ENCODE measurements around the gene UCHL5.

GRCh38 chr1:193068013-193068412 is 8.9 kb upstream of the UCHL5 start:
- TF ChIP-seq YY1 (IDR thresholded peaks at IDR 0.05; ENCODE audit: insufficient read depth, insufficient read length) (no peak), ZNF274 (IDR thresholded peaks at IDR 0.05; ENCODE audit: low read depth, low read length) (no peak)
